M059J (cell line): Measurements from ENCODE around the gene ZFAND3. TPM values are rescaled to one million over a fixed set of nuclear protein-coding genes. Genes with fewer than 3 reads are reported as not detected.

Experiments
- DNase-seq: peaks from one replicate; pipeline ENCODE4 v3.0.0-alpha.2; 2012; ENCODE audit warnings: low read depth
- total RNA-seq: library from RNA; depleted of rRNA; stranded (reverse); fragments of >200 nt; shearing (Covaris generic); gene quantifications from 2 replicates; pipeline ENCODE4 v1.2.3, GENCODE V29; 2014; rRNA removed

ZFAND3 gene
- total RNA-seq, 1 experiment from 2014 or later, result 36.2 TPM

GRCh38 chr6:38185244-38185643 lies 365.7 kb downstream of the ZFAND3 start:
- DNase-seq, result no peak

- DNase-seq, result no peak
Measured at GRCh38 chr6:38185752-38186151, 366.2 kb downstream of the ZFAND3 start.

GRCh38 chr6:38187325-38187724 lies 367.8 kb downstream of the ZFAND3 start:
- no peak for DNase-seq

- DNase-seq, result no peak
Measured at GRCh38 chr6:38187811-38188590, 368.5 kb downstream of the ZFAND3 start.

GRCh38 chr6:38188677-38189335 lies 369.3 kb downstream of the ZFAND3 start:
- no peak for DNase-seq

- DNase-seq, result no peak
Measured at GRCh38 chr6:38191418-38191817, 371.9 kb downstream of the ZFAND3 start.

GRCh38 chr6:38192011-38192410 lies 372.5 kb downstream of the ZFAND3 start:
- no peak for DNase-seq

- DNase-seq, result no peak
Measured at GRCh38 chr6:38192487-38192886, 373.0 kb downstream of the ZFAND3 start.

GRCh38 chr6:38193051-38193450 lies 373.5 kb downstream of the ZFAND3 start:
- no peak for DNase-seq

GRCh38 chr6:38193481-38194281 lies 374.2 kb downstream of the ZFAND3 start:
- no peak for DNase-seq

GRCh38 chr6:38194282-38194572 lies 374.7 kb downstream of the ZFAND3 start:
- DNase-seq, result no peak

GRCh38 chr6:38194589-38194988 lies 375.1 kb downstream of the ZFAND3 start:
- DNase-seq, result no peak

GRCh38 chr6:38195113-38195635 lies 375.6 kb downstream of the ZFAND3 start:
- DNase-seq, result no peak

- DNase-seq, result no peak
Measured at GRCh38 chr6:38198219-38198618, 378.7 kb downstream of the ZFAND3 start.

Other genes with a start within 250 kb of the ZFAND3 start
- 11.8 and 20.8 TPM in 2 replicates for gene MDGA1, start 121.8 kb upstream of the ZFAND3 start, total RNA-seq